ENCODE measurements around the gene XIST. TPM values are rescaled to one million over a fixed set of nuclear protein-coding genes. Genes with fewer than 3 reads are reported as not detected.

XIST gene
- total and polyA plus RNA-seq, 2 donors (not counting 1 experiment from before 2014, with no cell fraction given) = 193 TPM; not detected in 1

- POLR2A ChIA-PET = no interaction called here
- ATAC-seq (ENCODE audit: low read depth) (no peak), DNase-seq (no peak)
- H3K9me3 ChIP-seq (ENCODE audit: control extremely low read depth in 1 of 3, control insufficient read depth in 2 of 3, insufficient read depth in 1 of 3, low read length in 2 of 3) = no peaks in the 10 kb centered on the region
- Mint-ChIP-seq H3K27ac (no peak overlapping the region), H3K9me3 (ENCODE audit: insufficient read depth) (no peaks in the 10 kb centered on the region), H3K27me3 (no peaks in the 10 kb centered on the region), H3K4me3 (no peak overlapping the region), H3K4me1 (no peaks in the 10 kb centered on the region)
- CTCF ChIA-PET = interaction anchor here (2.5 kb wide), 1 partner anchor 165 kb away, joined by 7 read pairs; no protein-coding TSS in a partner anchor
- peaks cover 10% of the 10 kb centered on the region for H3K79me2 ChIP-seq (ENCODE audit: control insufficient read depth, insufficient read depth, low read length)
- H3K4me2 ChIP-seq (replicated peaks; ENCODE audit: low read depth, low read length, poor library complexity, severe bottlenecking) = peak overlapping the region; percentile 72
- no peaks in the 10 kb centered on the region for H4K20me1 ChIP-seq (ENCODE audit: control insufficient read depth, insufficient read depth, low read length, poor library complexity, severe bottlenecking)
- TF ChIP-seq EZH2 (IDR thresholded peaks at IDR 0.05; ENCODE audit: borderline replicate concordance, insufficient read depth, low read depth, low read length, poor library complexity, severe bottlenecking) (no peak), CTCF (IDR thresholded peaks at IDR 0.05) (no peak)
- peak overlapping the region in 1 of 2 donors; percentile 81 for H3K27ac ChIP-seq (ENCODE audit: low read length in 2 of 2)
- H3K27me3 ChIP-seq (replicated peaks in 1 of 4; ENCODE audit: control extremely low read depth in 1 of 4, control insufficient read depth in 3 of 4, insufficient read depth in 4 of 4, low read length in 3 of 4) = no peaks in the 10 kb centered on the region
- peak overlapping the region; percentile 68 for H2AFZ ChIP-seq (ENCODE audit: insufficient read depth, low read depth, low read length, poor library complexity, severe bottlenecking)
- peak overlapping the region in 4 of 5 experiments; percentile 16 to 82 (median 78) for H3K4me3 ChIP-seq (ENCODE audit: control extremely low read depth in 1 of 5, extremely low read depth in 1 of 5, insufficient read depth in 1 of 5, low read depth in 2 of 5, low read length in 4 of 5)
- peak overlapping the region; percentile 84 for H3K9ac ChIP-seq (ENCODE audit: low read length)
- WGBS (ENCODE audit: insufficient coverage) = 94% methylated on average over 17 of the region's 33 CpGs
- peaks cover 0 to 5% of the 10 kb centered on the region in 2 donors for H3K4me1 ChIP-seq (ENCODE audit: control insufficient read depth in 2 of 2, insufficient read depth in 2 of 2, low read length in 2 of 2)
- H3K36me3 ChIP-seq (replicated peaks in 1 of 2; ENCODE audit: control extremely low read depth in 1 of 2, control insufficient read depth in 1 of 2, extremely low read depth in 1 of 2, insufficient read depth in 2 of 2, low read length in 1 of 2) = no peaks in the 10 kb centered on the region
- intact Hi-C loops (cut with micrococcal nuclease) = no loop called here
These were observed 1.2 kb downstream of the XIST start for GRCh38 chrX:73851014-73852009.

All from B cell (primary cell).